NCI-H510A (cell line): Measurements from ENCODE around the gene GPR180.
A peak's percentile ranks its signal among the peaks of the same experiment; 100 is the strongest.
"Not testable (repeated sequence)": the region's sequence is repeated elsewhere in the genome, so short reads cannot be mapped to it uniquely, and the experiment has no call there.

Experiments used
- DNase-seq: peaks from one replicate; lab custom pipeline; 2025; lab: John Stamatoyannopoulos, UW

The GPR180 gene

DNA sequence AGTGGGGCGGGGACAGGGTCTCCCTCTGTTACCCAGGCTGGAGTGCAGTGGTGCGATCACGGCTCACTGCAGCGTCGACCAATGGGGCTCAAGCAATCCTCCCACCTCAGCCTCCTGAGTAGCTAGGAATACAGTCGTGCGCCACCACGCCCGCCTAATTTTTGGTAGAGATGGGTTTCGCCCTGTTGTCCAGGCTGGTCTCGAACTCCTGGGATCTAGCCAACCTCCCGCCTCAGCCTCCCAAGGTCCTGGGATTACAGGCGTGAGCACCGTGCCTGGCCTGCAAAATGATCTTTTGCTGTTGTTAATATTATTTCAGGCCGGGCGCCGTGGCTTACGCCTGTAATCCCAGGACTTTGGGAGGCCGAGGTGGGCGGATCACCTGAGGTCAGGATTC is 5.1 kb upstream of the GPR180 start:
- DNase-seq, result no peak

DNA sequence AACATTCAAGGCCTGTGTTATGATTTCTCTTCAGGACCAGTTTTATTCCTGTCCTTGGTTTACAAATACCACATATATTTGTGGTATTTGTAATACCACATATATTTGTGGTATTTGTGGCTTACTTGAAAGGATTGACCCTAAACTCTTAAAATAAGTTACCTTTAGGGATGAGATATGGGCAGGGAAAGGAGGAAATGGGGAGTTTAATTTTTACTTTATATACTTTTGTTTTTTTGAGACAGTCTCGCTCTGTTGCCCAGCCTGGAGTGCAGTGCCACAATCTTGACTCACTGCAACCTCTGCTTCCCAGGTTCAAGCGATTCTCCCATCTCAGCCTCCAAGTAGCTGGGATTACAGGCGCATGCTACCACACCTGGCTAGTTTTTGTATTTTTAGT is 3.4 kb upstream of the GPR180 start:
- no peak for DNase-seq

DNA sequence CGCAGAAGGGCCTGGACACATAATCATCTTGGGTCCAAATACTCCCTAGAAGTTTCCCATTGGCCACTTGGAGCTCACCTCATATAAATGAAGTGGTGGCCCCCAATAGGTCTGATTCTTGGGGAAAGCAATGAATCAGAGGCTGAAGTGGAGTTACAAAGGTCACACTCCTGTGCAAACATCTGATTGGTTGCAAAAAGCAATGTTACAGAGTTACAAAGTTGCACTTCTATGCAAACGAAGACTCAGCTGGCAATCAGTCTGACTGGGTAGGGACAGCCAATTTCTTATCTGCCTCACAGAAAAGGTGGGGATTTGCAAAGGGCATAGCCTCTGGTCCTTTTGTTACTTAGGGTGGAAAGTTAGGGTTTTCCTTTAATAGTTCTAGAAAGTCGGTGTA is 1.8 kb upstream of the GPR180 start:
- DNase-seq, result no peak

- no peak for DNase-seq
These were observed 810 bp downstream of the GPR180 start for GRCh38 chr13:94602467-94602866.

DNA sequence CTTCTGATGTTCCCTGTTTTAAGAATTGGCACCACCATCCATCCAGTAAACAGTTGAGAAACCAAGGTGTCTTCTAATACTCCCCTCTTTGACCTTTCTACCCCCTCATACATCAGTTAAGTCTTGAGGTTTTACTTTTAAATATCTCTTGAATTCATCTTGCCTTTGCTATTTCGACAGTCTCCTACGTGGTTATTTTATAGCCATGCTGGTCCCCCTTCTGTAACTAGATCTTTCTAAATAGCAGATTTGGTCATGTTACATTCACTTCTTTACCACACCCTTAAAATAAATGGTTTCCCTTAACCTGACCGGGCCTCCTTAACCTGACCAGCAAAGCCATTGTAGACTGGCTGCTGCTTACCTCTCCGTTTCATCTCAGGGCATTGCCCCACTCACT is 5.4 kb downstream of the GPR180 start:
- DNase-seq, result no peak

- DNase-seq, result no peak
These were observed 6.3 kb downstream of the GPR180 start for GRCh38 chr13:94607939-94608338.

- DNase-seq, result no peak
These were observed 6.9 kb downstream of the GPR180 start for GRCh38 chr13:94608586-94608985.

GRCh38 chr13:94609196-94609595 is 7.5 kb downstream of the GPR180 start:
- no peak for DNase-seq

- no peak for DNase-seq
These were observed 8.8 kb downstream of the GPR180 start for GRCh38 chr13:94610475-94610874.

GRCh38 chr13:94612050-94612449 is 10.4 kb downstream of the GPR180 start:
- no peak for DNase-seq

- DNase-seq, result no peak
These were observed 11.4 kb downstream of the GPR180 start for GRCh38 chr13:94613051-94613450.

GRCh38 chr13:94617389-94618000 is 15.8 kb downstream of the GPR180 start:
- DNase-seq, result no peak

DNA sequence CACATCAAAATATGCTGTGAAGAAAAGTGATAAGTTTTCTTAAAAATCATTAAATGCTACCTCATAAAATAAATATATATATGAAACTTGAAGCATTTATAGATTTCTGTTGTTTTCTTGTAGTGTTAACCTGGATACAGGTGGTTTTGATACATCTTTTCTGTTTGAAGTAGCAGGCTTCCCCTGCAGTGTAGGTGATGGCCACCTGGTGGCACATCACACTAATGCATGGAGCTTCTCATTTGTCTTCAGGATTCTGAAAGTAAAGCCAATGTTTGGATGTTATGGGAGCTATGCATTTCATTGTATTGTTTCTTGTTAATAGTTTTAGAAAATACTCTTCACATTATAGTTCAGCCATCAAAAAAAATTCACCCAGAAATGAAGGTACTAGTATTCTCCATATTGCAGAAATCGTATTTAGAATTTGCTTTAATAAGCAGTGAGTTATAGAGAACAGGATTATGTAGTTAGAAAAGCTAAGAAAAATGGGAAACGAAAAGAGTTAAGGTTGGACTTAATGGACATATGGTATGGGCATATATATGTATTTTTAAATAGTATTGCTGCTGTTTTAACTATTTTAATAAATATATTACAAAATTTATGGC is 18.7 kb downstream of the GPR180 start:
- no peak for DNase-seq

GRCh38 chr13:94622344-94622743 is 20.7 kb downstream of the GPR180 start:
- no peak for DNase-seq

DNA sequence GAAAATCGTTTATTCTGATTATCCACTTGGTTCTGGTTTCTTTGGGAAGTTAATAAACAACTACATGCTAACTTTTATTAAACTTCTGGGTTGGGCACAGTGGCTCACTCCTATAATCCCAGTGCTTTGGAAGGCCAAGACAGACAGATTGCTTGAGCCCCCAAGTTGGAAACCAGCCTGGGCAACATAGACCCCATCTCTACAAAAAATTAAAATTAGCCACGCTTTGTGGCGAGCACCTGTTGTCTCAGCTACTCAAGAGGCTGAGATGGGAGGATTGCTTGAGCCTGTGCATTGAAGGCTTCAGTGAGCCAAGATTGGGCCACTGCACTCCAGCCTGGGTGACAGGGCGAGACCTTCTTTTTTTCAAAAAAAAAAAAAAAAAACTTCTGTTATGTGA is 21.7 kb downstream of the GPR180 start:
- no peak for DNase-seq

GRCh38 chr13:94630858-94631257 is 29.2 kb downstream of the GPR180 start:
- no peak for DNase-seq

GRCh38 chr13:94632226-94632980 is 30.7 kb downstream of the GPR180 start:
- DNase-seq, result no peak

GRCh38 chr13:94636096-94636495 is 34.4 kb downstream of the GPR180 start:
- DNase-seq, result not testable (repeated sequence)

DNA sequence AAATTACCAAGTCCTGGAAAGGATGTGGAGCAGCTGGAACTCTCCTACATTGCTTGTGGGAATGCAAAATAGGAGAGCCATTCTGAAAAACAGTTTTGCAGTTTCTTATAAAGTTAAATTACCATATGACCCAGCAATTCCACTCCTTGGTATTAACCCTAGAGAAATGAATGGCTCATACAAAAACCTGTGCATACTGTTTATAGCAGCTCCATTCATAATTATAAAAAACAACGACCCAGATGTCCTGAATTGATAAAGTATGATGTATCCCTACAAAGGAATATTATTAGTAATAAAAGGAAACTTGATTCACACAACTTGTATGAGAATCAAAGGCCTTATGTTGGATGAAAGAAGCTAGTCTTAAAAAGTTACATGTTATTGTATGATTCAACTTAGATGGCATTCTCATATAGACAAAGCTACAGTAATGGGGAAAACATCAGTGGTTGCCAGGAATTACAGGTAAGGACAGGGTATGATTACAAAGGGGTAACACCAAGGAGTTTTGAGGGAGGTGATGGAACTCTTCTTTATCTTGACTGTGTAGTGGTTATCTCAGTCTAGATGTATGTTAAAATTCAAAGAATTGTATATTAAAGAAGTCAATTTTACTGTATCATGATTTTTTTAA is 35.4 kb downstream of the GPR180 start:
- no peak for DNase-seq

DNA sequence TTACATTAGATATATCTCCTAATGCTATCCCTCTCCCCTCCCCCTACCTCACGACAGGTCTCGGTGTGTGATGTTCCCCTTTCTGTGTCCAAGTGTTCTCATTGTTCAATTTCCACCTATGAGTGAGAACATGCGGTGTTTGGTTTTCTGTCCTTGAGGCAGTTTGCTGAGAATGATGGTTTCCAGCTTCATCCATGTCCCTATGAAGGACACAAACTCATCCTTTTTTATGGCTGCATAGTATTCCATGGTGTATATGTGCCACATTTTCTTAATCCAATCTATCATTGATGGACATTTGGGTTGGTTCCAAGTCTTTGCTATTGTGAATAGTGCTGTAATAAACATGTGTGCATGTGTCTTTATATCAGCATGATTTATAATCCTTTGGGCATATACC is 36.0 kb downstream of the GPR180 start:
- not testable (repeated sequence) for DNase-seq

- DNase-seq, result no peak
These were observed 39.1 kb downstream of the GPR180 start for GRCh38 chr13:94640721-94641120.

- peak; percentile 50 for DNase-seq
These were observed 39.8 kb downstream of the GPR180 start for GRCh38 chr13:94641409-94641941.

DNA sequence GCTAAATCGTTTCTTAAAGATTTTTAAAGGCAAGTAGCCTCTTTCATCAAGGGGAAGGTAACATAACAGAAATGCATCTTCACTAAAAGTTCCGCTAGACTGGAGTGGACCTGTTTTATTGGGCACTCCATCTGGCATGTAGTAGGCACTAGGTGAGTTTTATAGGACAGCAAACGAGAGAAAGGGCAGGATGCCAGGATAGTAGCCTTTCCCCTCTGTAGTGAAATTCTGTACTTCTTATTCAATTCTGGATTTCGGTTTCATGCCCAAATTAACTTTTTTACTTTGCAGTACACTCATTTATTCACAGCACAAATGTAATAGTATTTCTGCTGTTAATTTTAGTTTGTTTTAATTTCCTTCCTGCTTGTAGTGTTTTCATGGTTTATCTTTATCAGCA is 45.2 kb downstream of the GPR180 start:
- DNase-seq, result no peak
